Mammary microvascular endothelial cell (primary cell): ENCODE data around the gene ZBTB32. TPM values are rescaled to one million over a fixed set of nuclear protein-coding genes. Genes with fewer than 3 reads are reported as not detected.

Source experiments
- total RNA-seq: library from RNA; depleted of rRNA; stranded (reverse); fragments of >200 nt; gene quantifications from 2 replicates; pipeline ENCODE4 v1.2.3, GENCODE V29; 2015

The ZBTB32 gene, protein sequence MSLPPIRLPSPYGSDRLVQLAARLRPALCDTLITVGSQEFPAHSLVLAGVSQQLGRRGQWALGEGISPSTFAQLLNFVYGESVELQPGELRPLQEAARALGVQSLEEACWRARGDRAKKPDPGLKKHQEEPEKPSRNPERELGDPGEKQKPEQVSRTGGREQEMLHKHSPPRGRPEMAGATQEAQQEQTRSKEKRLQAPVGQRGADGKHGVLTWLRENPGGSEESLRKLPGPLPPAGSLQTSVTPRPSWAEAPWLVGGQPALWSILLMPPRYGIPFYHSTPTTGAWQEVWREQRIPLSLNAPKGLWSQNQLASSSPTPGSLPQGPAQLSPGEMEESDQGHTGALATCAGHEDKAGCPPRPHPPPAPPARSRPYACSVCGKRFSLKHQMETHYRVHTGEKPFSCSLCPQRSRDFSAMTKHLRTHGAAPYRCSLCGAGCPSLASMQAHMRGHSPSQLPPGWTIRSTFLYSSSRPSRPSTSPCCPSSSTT
- not detected in 2 replicates for total RNA-seq

DNA sequence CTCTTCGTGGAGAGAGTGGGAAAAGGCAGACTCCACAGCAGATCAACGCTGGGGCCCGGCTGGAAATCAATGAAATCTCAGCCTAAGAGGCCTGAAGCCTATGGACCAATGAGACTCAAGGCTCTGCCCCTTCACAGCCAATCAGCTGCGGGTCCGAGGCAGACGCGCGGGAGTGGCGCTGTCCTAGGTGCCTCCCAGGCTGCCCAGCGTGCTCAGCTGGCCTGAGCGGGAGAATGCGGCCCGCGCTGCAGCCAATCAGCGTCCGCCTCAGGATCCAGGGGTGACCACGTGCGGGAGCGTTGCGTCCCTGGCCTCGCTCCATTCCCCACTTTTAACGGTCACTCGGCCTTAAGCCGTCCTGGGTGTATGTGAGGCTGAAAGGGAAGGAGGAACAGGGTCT, at the start of gene ZBTB32:
Gene ZBTB32, plus strand, starts transcription at position 341 of the 400 bp plus-strand sequence. CDS start 10,069 bp downstream, outside the sequence.

GRCh38 chr19:35666251-35666913, 38.0 kb upstream of the ZBTB32 start, which contains the start of gene UPK1A:
UPK1A (plus strand) TSS chr19:35666517; CDS start chr19:35666813, 296 bp downstream.

DNA sequence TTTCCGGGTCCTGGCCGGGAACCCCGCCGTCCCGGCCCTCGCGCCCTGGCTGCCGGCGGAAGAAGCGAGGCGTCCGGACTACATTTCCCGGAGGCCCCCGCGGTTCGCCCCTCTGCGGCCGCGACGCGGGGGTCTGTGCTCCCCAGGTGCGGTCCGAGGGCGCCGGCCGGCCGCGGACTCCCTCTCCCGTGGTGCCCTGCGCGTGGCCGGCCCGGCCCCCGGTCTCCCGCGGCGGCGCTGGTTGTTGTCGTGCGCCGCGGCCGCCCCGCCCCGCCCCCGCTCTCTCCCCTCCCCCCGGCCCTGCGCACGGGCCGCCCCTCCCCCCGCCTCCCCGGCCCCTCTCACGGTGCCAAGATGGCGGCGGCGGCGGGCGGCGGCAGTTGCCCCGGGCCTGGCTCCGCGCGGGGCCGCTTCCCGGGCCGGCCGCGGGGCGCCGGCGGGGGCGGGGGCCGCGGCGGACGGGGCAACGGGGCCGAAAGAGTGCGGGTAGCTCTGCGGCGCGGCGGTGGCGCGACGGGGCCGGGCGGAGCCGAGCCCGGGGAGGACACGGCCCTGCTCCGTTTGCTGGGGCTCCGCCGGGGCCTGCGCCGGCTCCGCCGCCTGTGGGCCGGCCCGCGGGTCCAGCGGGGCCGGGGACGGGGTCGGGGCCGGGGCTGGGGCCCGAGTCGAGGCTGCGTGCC, 13.4 kb downstream of the ZBTB32 start, which contains the start of gene KMT2B:
Gene KMT2B, plus strand, starts transcription at position 339 of the 680 bp plus-strand sequence. Its CDS starts 16 bp downstream, at position 355.

DNA sequence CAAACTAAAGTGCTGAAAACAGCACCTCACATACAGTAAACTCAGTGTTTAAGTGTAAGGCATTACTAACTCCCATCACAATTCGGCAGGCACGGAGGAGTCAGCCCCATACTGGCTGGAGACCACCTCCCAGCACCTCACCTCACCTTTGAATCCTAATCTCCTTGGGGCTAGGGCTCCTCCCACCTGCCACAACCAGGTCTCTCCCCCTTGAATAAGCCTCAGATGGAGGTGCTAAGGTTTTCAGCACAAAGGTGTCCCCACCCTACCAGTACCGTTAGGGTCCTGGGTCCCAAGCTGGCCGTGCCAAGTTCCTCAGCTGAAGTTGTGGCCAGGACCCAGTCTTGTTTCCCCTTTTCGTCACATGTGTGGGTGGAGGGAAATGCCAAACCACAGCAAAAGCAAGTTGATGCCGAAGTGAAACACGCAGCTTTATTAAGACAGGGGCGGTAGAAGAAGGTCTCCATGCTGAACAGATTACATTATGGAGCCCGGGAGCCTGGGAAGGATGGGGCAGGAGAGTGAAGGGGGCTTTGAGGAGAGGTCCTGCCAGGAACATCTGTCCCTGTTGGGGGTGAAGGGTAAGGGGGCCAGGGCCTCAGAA, 37.9 kb downstream of the ZBTB32 start, which contains the start of gene IGFLR1:
Gene IGFLR1, minus strand, starts transcription at position 332 of the 604 bp plus-strand sequence. CDS start 1,272 bp downstream, outside the sequence.

DNA sequence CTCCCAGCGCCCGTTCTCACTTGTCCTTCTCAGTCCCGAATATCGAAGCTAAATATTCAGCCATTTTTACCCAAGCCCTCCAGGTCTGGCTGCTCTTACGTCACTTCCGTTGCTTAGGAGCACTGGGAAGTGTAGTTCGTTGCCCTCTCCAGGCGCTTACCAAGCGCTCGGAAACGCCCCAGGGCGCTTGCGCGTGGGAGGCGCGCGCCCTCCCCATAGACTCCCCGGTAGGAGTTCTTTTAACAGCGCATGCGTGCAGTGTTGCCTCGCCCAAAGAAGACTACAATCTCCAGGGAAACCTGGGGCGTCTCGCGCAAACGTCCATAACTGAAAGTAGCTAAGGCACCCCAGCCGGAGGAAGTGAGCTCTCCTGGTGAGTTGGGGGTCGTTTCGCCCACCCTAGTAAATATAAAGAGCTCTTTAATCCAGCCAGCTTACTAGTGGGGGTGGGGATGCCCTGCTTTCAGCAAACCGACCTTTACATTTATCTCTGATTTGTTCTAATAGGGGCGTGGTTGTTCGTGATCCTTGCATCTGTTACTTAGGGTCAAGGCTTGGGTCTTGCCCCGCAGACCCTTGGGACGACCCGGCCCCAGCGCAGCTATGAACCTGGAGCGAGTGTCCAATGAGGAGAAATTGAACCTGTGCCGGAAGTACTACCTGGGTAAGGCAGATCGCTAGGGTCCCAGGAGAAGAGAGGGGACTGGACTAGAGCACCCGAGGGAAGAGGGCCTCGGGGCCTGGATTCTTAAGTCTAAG, 41.1 kb downstream of the ZBTB32 start, which contains the start of the genes PSENEN and U2AF1L4:
Gene PSENEN, plus strand, starts transcription at position 324 of the 759 bp plus-strand sequence. Its CDS starts 280 bp downstream, at position 604.
Gene U2AF1L4, minus strand, starts transcription at position 91 of the 759 bp plus-strand sequence. Its CDS starts 27 bp downstream, at position 64.

GRCh38 chr19:35748106-35749020, 44.0 kb downstream of the ZBTB32 start, which contains the start of gene LIN37:
LIN37 (plus strand) TSS chr19:35748576; CDS start chr19:35748725, 149 bp downstream.

GRCh38 chr19:35756377-35757230, 52.2 kb downstream of the ZBTB32 start, which contains the start of gene HSPB6:
HSPB6 (minus strand) TSS chr19:35757029; CDS start chr19:35757008, 21 bp downstream.

GRCh38 chr19:35757749-35758608, 53.6 kb downstream of the ZBTB32 start, which contains the start of gene PROSER3:
PROSER3 (plus strand) TSS chr19:35758176; CDS start chr19:35758216, 40 bp downstream.

Other genes starting within 250 kb of the ZBTB32 start
- gene KRTDAP, start 214.1 kb upstream of the ZBTB32 start, total RNA-seq = not detected in 2 replicates
- not detected in 2 replicates for gene DMKN, start 190.9 kb upstream of the ZBTB32 start, total RNA-seq
- gene SBSN, start 176.2 kb upstream of the ZBTB32 start, total RNA-seq = not detected in 2 replicates
- not detected in 2 replicates for gene GAPDHS, start 171.1 kb upstream of the ZBTB32 start, total RNA-seq
- 97.0 and 97.3 TPM in 2 replicates for gene TMEM147, start 158.9 kb upstream of the ZBTB32 start, total RNA-seq
- not detected in 2 replicates for gene ATP4A, start 140.9 kb upstream of the ZBTB32 start, total RNA-seq
- gene PMIS2, start 118.4 kb upstream of the ZBTB32 start, total RNA-seq = not detected in 2 replicates
- gene HAUS5, start 91.8 kb upstream of the ZBTB32 start, total RNA-seq = 13.0 and 13.1 TPM in 2 replicates
- 93.7 and 102 TPM in 2 replicates for gene RBM42, start 75.5 kb upstream of the ZBTB32 start, total RNA-seq
- gene ETV2, start 62.8 kb upstream of the ZBTB32 start, total RNA-seq = 0.30 and 0.87 TPM in 2 replicates
- gene COX6B1, start 56.2 kb upstream of the ZBTB32 start, total RNA-seq = 571 and 586 TPM in 2 replicates
- not detected in 2 replicates for gene UPK1A, start 38.0 kb upstream of the ZBTB32 start, total RNA-seq
- 8.9 and 10.5 TPM in 2 replicates for gene KMT2B, start 13.4 kb downstream of the ZBTB32 start, total RNA-seq
- 14.1 and 16.2 TPM in 2 replicates for gene IGFLR1, start 37.9 kb downstream of the ZBTB32 start, total RNA-seq
- 2.1 and 2.7 TPM in 2 replicates for gene U2AF1L4, start 40.9 kb downstream of the ZBTB32 start, total RNA-seq
- 17.9 and 32.1 TPM in 2 replicates for gene PSENEN, start 41.1 kb downstream of the ZBTB32 start, total RNA-seq
- gene LIN37, start 44.0 kb downstream of the ZBTB32 start, total RNA-seq = 8.8 and 12.2 TPM in 2 replicates
- gene HSPB6, start 52.5 kb downstream of the ZBTB32 start, total RNA-seq = 0.25 TPM in 1 of 2 replicates, not detected in the other
- 9.4 and 13.3 TPM in 2 replicates for gene PROSER3, start 53.6 kb downstream of the ZBTB32 start, total RNA-seq
- 2.1 and 2.6 TPM in 2 replicates for gene ARHGAP33, start 71.0 kb downstream of the ZBTB32 start, total RNA-seq
- gene PRODH2, start 108.3 kb downstream of the ZBTB32 start, total RNA-seq = not detected in 2 replicates
- gene NPHS1, start 147.9 kb downstream of the ZBTB32 start, total RNA-seq = not detected in 2 replicates
- gene KIRREL2, start 152.4 kb downstream of the ZBTB32 start, total RNA-seq = not detected in 2 replicates
- gene APLP1, start 164.0 kb downstream of the ZBTB32 start, total RNA-seq = 3.9 and 7.4 TPM in 2 replicates
- gene NFKBID, start 196.0 kb downstream of the ZBTB32 start, total RNA-seq = 2.2 and 2.7 TPM in 2 replicates
- gene HCST, start 198.0 kb downstream of the ZBTB32 start, total RNA-seq = not detected in 2 replicates
- not detected in 2 replicates for gene TYROBP, start 203.7 kb downstream of the ZBTB32 start, total RNA-seq
- 4.5 and 5.2 TPM in 2 replicates for gene LRFN3, start 231.8 kb downstream of the ZBTB32 start, total RNA-seq